DND-41 (cell line): ENCODE data around the gene ARL4C.
A peak's percentile ranks its signal among the peaks of the same experiment; 100 is the strongest.

ENCODE experiments used
- ATAC-seq: fragments of 200-7000 bp; cut with Tn5 transposase; 3 replicates; pipeline ENCODE4 v1.9.1; 2021; ENCODE audit warnings: low read depth; ENCODE audit not compliant: insufficient read depth
- DNase-seq: peaks from one replicate; pipeline ENCODE4 v3.0.0-alpha.2; 2020
- H2AFZ ChIP-seq: 2 replicates; pipeline ENCODE4 v1.6.0; 2012; ENCODE audit warnings: low read depth, low read length
- H3K27ac ChIP-seq: 2 replicates; pipeline ENCODE4 v1.5.1; 2012; ENCODE audit warnings: low read length, inconsistent platforms
- H3K27me3 ChIP-seq: fragments of 200-600 bp; sonication (generic); 2 replicates; pipeline ENCODE4 v1.6.0; 2012; ENCODE audit warnings: low read length, mild to moderate bottlenecking, inconsistent platforms; ENCODE audit not compliant: insufficient read depth, poor library complexity
- H3K36me3 ChIP-seq: 2 replicates; pipeline ENCODE4 v1.5.1; 2012; ENCODE audit warnings: low read length, inconsistent platforms; ENCODE audit not compliant: insufficient read depth
- H3K4me1 ChIP-seq: 2 replicates; pipeline ENCODE4 v1.5.1; 2012; ENCODE audit warnings: mild to moderate bottlenecking, low read length; ENCODE audit not compliant: insufficient read depth
- H3K4me2 ChIP-seq: 2 replicates; pipeline ENCODE4 v1.6.0; 2012; ENCODE audit warnings: mild to moderate bottlenecking, moderate library complexity, low read length, inconsistent platforms; ENCODE audit not compliant: insufficient read depth
- H3K4me3 ChIP-seq, 2 experiments: fragments of 200-600 bp in 1 of 2; shearing (Covaris generic) in 1 of 2; 2 replicates each; pipeline ENCODE4 v1.5.1; 2012 to 2016; ENCODE audit warnings: inconsistent platforms in 2 of 2, low read length in 2 of 2, mild to moderate bottlenecking in 2 of 2, low read depth in 1 of 2, moderate library complexity in 1 of 2
- H3K79me2 ChIP-seq: 2 replicates; pipeline ENCODE4 v1.6.0; 2012; ENCODE audit warnings: low read length, inconsistent platforms; ENCODE audit not compliant: insufficient read depth
- H3K9ac ChIP-seq: 2 replicates; pipeline ENCODE4 v1.6.0; 2012; ENCODE audit warnings: low read depth, mild to moderate bottlenecking, inconsistent platforms, low read length, moderate library complexity
- H3K9me3 ChIP-seq: 2 replicates; pipeline ENCODE4 v1.5.1; 2012; ENCODE audit warnings: low read length, moderate library complexity, mild to moderate bottlenecking, inconsistent platforms; ENCODE audit not compliant: insufficient read depth, severe bottlenecking
- H4K20me1 ChIP-seq: 2 replicates; pipeline ENCODE4 v1.6.0; 2012; ENCODE audit warnings: low read length; ENCODE audit not compliant: insufficient read depth
- EZH2 ChIP-seq: IDR thresholded peaks from 3 replicates; pipeline ENCODE4 v1.6.1; 2012; ENCODE audit warnings: borderline replicate concordance, low read depth, mild to moderate bottlenecking, moderate library complexity, low read length, inconsistent platforms; ENCODE audit not compliant: severe bottlenecking
- TF ChIP-seq, protein P1 (sequence below): IDR thresholded peaks from 2 replicates; pipeline ENCODE4 v1.5.1; 2012; ENCODE audit warnings: borderline replicate concordance, low read length, moderate library complexity, mild to moderate bottlenecking; ENCODE audit not compliant: poor library complexity, severe bottlenecking; ENCODE audit errors: extremely low read depth

The ARL4C gene

DNA sequence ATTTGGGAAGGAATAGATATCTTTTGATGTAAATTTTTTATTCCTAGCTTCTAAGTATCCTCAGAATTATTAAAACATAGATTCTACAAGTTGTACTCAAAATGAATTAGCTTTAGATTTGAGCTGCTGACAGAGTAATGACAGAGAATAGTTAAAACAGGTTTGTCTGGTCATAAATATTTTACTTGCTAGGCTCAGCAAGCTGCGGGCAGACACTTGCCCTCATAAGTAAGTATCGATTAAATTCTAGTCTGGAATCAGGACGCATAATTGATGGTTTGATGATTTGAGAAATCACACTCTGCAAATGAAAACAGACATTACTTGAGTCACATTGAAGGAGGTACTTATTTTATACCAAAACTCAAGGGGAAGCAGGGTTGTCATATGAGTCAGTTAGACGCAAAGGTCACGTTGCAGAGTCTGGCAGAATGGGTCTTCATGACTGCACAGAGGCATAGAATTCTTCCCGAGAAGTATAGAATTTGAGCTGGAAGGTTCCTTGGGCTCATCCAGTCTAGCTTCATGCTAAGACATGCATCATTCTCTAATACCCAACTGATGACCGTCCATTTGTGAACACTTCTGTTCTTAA, 27.5 kb downstream of the ARL4C start:
- no peak overlapping the region for H3K4me3 ChIP-seq
- no peaks in the 10 kb centered on the region for H4K20me1 ChIP-seq
- H3K9me3 ChIP-seq, result peaks cover 3% of the 10 kb centered on the region
- H3K4me1 ChIP-seq, result peaks cover 32% of the 10 kb centered on the region
- H3K4me2 ChIP-seq, result no peak overlapping the region
- no peaks in the 10 kb centered on the region for H3K27me3 ChIP-seq
- no peaks in the 10 kb centered on the region for H3K36me3 ChIP-seq
- H3K27ac ChIP-seq, result no peak overlapping the region
- no peak overlapping the region for H3K9ac ChIP-seq
- no peak overlapping the region for H2AFZ ChIP-seq
- TF ChIP-seq EZH2, result no peak
- TF ChIP-seq, protein P1, sequence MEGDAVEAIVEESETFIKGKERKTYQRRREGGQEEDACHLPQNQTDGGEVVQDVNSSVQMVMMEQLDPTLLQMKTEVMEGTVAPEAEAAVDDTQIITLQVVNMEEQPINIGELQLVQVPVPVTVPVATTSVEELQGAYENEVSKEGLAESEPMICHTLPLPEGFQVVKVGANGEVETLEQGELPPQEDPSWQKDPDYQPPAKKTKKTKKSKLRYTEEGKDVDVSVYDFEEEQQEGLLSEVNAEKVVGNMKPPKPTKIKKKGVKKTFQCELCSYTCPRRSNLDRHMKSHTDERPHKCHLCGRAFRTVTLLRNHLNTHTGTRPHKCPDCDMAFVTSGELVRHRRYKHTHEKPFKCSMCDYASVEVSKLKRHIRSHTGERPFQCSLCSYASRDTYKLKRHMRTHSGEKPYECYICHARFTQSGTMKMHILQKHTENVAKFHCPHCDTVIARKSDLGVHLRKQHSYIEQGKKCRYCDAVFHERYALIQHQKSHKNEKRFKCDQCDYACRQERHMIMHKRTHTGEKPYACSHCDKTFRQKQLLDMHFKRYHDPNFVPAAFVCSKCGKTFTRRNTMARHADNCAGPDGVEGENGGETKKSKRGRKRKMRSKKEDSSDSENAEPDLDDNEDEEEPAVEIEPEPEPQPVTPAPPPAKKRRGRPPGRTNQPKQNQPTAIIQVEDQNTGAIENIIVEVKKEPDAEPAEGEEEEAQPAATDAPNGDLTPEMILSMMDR, result no peak
- no peak for ATAC-seq
- DNase-seq, result no peak
- no peaks in the 10 kb centered on the region for H3K79me2 ChIP-seq

DNA sequence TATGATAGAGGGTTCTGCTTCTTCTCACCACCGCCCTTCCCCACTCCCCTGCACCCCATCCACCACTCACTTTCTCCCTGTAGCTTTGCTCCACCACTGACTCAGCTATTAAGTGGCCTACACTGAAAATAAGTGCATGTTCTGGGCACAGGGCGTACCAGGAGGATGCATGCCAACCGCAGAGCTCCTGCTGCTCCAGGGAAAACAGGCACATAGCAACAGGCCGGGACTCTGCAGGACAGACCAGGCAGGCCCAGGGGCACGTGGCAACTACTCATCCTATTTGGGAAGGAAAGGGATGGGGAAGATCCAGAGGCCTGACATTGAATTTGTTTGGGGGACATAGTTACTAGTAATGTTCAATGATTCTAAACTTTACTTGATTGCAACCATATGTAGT, 28.4 kb downstream of the ARL4C start:
- Histone ChIP-seq H3K79me2 (no peaks in the 10 kb centered on the region), H2AFZ (no peak overlapping the region), H3K9me3 (peaks cover 3% of the 10 kb centered on the region), H3K9ac (no peak overlapping the region), H3K27me3 (no peaks in the 10 kb centered on the region), H3K4me2 (no peak overlapping the region), H3K4me3 (no peak overlapping the region), H4K20me1 (no peaks in the 10 kb centered on the region), H3K27ac (peak overlapping the region; percentile 94; the same call in 1 of the 2 replicates), H3K4me1 (peaks cover 40% of the 10 kb centered on the region), H3K36me3 (no peaks in the 10 kb centered on the region)
- TF ChIP-seq, protein P1, result no peak
- TF ChIP-seq EZH2, result no peak
- no peak for ATAC-seq
- no peak for DNase-seq

DNA sequence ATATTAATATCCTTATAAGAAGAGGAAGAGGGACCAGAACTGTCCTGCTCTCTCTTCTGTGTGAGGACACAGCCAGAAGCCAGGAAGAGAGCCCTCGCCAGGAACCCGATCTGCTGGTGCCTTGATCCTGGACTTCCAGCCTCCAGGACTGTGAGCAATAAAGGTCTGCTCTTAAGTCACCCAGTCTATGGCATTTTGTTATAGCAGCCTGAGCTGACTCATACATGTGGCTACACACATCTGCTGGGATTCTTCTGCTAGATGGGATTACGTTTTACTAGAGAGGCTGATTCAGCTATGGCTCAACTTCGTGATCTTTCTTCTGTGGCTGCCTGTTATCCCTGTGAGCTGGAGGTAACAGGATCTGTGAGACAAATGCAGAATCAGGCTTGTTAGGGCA, 29.6 kb downstream of the ARL4C start:
- TF ChIP-seq EZH2, result no peak
- TF ChIP-seq, protein P1, result no peak
- H3K9ac ChIP-seq, result no peak overlapping the region
- peaks cover 52% of the 10 kb centered on the region for H3K4me1 ChIP-seq
- H3K27me3 ChIP-seq, result no peaks in the 10 kb centered on the region
- no peak overlapping the region for H2AFZ ChIP-seq
- no peak for ATAC-seq
- DNase-seq, result no peak
- H3K4me2 ChIP-seq, result no peak overlapping the region
- H3K9me3 ChIP-seq, result no peaks in the 10 kb centered on the region
- H3K27ac ChIP-seq, result peak overlapping the region; percentile 94
- no peaks in the 10 kb centered on the region for H4K20me1 ChIP-seq
- H3K79me2 ChIP-seq, result peaks cover 6% of the 10 kb centered on the region
- H3K4me3 ChIP-seq, result no peak overlapping the region
- no peaks in the 10 kb centered on the region for H3K36me3 ChIP-seq

DNA sequence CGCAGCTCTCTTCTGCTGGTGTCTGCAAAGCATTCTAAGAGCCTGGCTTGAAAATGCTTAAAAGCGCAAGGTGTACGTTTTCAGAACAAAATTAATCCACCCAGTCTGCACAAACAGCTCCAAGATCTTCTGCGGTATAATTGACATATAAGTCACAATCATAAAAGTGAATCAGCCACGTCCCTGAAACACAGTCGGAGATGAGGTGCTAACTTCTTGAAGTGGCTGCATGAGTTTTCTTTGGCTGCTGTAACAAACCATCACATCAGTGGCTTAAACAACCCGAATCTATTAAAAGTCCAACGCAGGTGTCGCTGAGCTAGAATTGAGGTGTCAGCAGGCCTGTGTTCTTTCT, 32.6 kb downstream of the ARL4C start:
- Histone ChIP-seq H3K4me3 (peak overlapping the region in 1 of 2 experiments; percentile 41; a peak in 2 of 4 replicates), H3K79me2 (peaks cover 8% of the 10 kb centered on the region), H3K9ac (peak overlapping the region; percentile 61), H4K20me1 (no peaks in the 10 kb centered on the region), H3K9me3 (no peaks in the 10 kb centered on the region), H3K4me1 (peaks cover 78% of the 10 kb centered on the region), H3K27ac (peak overlapping the region; percentile 94), H2AFZ (no peak overlapping the region), H3K27me3 (no peaks in the 10 kb centered on the region), H3K4me2 (peak overlapping the region; percentile 59), H3K36me3 (no peaks in the 10 kb centered on the region)
- ATAC-seq, result peak; percentile 43
- no peak for DNase-seq
- TF ChIP-seq, protein P1, result no peak
- TF ChIP-seq EZH2, result no peak
